B cell (primary cell): ENCODE results near the gene PLD4. TPM values are rescaled to one million over a fixed set of nuclear protein-coding genes. Genes with fewer than 3 reads are reported as not detected.

Experiments
- ATAC-seq: fragments of 200-7000 bp; cut with Tn5 transposase; one replicate; pipeline ENCODE4 v1.10.0; 2021; ENCODE audit warnings: low read depth, mild to moderate bottlenecking, moderate number of reproducible peaks, moderate library complexity
- CTCF ChIA-PET: fragments of 350-600 bp; sonication (Branson Sonifier 250); formaldehyde crosslinking; loops from one replicate; lab custom pipeline; 2021; ENCODE audit warnings: antibody characterized with exemption, inconsistent platforms; lab: Charles Lee
- POLR2A ChIA-PET: fragments of 350-600 bp; sonication (Branson Sonifier 250); formaldehyde crosslinking; loops from one replicate; lab custom pipeline; 2021; ENCODE audit warnings: antibody characterized with exemption; lab: Charles Lee
- DNase-seq: peaks from one replicate; pipeline ENCODE4 v3.0.0; 2013
- H2AFZ ChIP-seq: 2 replicates; pipeline ENCODE4 v1.6.1; 2012; ENCODE audit warnings: mild to moderate bottlenecking, low read depth, low read length; ENCODE audit not compliant: insufficient read depth, poor library complexity, severe bottlenecking
- H3K27ac ChIP-seq, 2 donors: 1 replicate in 1 of 2; 2 replicates in 1 of 2; pipeline ENCODE4 v1.5.1; 2012 to 2013; ENCODE audit warnings: low read length in 2 of 2, mild to moderate bottlenecking in 2 of 2, moderate library complexity in 1 of 2
- H3K27me3 ChIP-seq, 4 experiments: fragments of 200-600 bp in 1 of 4; sonication (generic) in 1 of 4; replicated peaks in 1 of 4; 1 replicate in 2 of 4; 2 replicates in 2 of 4; pipeline versions ENCODE4 v1.6.1 to v1.7.0; 2013 to 2016; ENCODE audit warnings: low read length in 3 of 4, mild to moderate bottlenecking in 2 of 4, mixed read lengths in 1 of 4, moderate library complexity in 1 of 4; ENCODE audit not compliant: insufficient read depth in 4 of 4, control insufficient read depth in 3 of 4; ENCODE audit errors: control extremely low read depth in 1 of 4
- H3K36me3 ChIP-seq, 2 experiments: replicated peaks in 1 of 2; 1 replicate in 1 of 2; 2 replicates in 1 of 2; pipeline versions ENCODE4 v1.6.1 to v1.7.1; 2013; ENCODE audit warnings: low read length in 1 of 2; ENCODE audit not compliant: insufficient read depth in 2 of 2, control insufficient read depth in 1 of 2; ENCODE audit errors: control extremely low read depth in 1 of 2, extremely low read depth in 1 of 2
- H3K4me1 ChIP-seq, 2 donors: fragments of 200-600 bp in 1 of 2; sonication (generic) in 1 of 2; 1 replicate in 1 of 2; 2 replicates in 1 of 2; pipeline versions ENCODE4 v1.5.1 to v1.6.1; 2013 to 2017; ENCODE audit warnings: low read length in 2 of 2; ENCODE audit not compliant: control insufficient read depth in 2 of 2, insufficient read depth in 2 of 2
- H3K4me2 ChIP-seq: replicated peaks from 2 replicates; pipeline ENCODE3; 2012; ENCODE audit warnings: mild to moderate bottlenecking, low read depth, low read length; ENCODE audit not compliant: poor library complexity, severe bottlenecking
- H3K4me3 ChIP-seq, 5 experiments: fragments of 200-600 bp in 1 of 5; sonication (generic) in 1 of 5; 1 replicate in 3 of 5; 2 replicates in 2 of 5; pipeline versions ENCODE4 v1.5.1 to v1.7.0; 2011 to 2016; ENCODE audit warnings: low read length in 4 of 5, mild to moderate bottlenecking in 4 of 5, low read depth in 2 of 5, control low read depth in 1 of 5, moderate library complexity in 1 of 5; ENCODE audit not compliant: insufficient read depth in 1 of 5; ENCODE audit errors: control extremely low read depth in 1 of 5, extremely low read depth in 1 of 5
- H3K79me2 ChIP-seq: fragments of 200-600 bp; sonication (generic); one replicate; pipeline ENCODE4 v1.6.0; 2016; ENCODE audit warnings: low read length; ENCODE audit not compliant: control insufficient read depth, insufficient read depth
- H3K9ac ChIP-seq: fragments of 200-600 bp; sonication (generic); 2 replicates; pipeline ENCODE4 v1.6.1; 2017; ENCODE audit warnings: mild to moderate bottlenecking, low read length, moderate library complexity
- H3K9me3 ChIP-seq, 3 donors: one replicate each; pipeline versions ENCODE4 v1.6.1 to v1.7.1; 2013; ENCODE audit warnings: low read length in 2 of 3; ENCODE audit not compliant: control insufficient read depth in 2 of 3, insufficient read depth in 1 of 3; ENCODE audit errors: control extremely low read depth in 1 of 3
- H4K20me1 ChIP-seq: 2 replicates; pipeline ENCODE4 v1.6.0; 2012; ENCODE audit warnings: mild to moderate bottlenecking, low read length; ENCODE audit not compliant: insufficient read depth, control insufficient read depth, poor library complexity, severe bottlenecking
- H3K27ac Mint-ChIP-seq: one replicate; pipeline ENCODE4 v1.8.0; 2021; ENCODE audit warnings: mixed read lengths
- H3K27me3 Mint-ChIP-seq: one replicate; pipeline ENCODE4 v1.8.0; 2021; ENCODE audit warnings: mixed read lengths
- H3K4me1 Mint-ChIP-seq: one replicate; pipeline ENCODE4 v1.8.0; 2021; ENCODE audit warnings: mixed read lengths
- H3K4me3 Mint-ChIP-seq: one replicate; pipeline ENCODE4 v1.8.0; 2021; ENCODE audit warnings: mixed read lengths
- H3K9me3 Mint-ChIP-seq: one replicate; pipeline ENCODE4 v1.8.0; 2022; ENCODE audit warnings: mixed read lengths; ENCODE audit not compliant: insufficient read depth
- EZH2 ChIP-seq: IDR thresholded peaks from 2 replicates; pipeline ENCODE4 v1.6.1; 2012; ENCODE audit warnings: borderline replicate concordance, low read depth, mild to moderate bottlenecking, moderate library complexity, low read length; ENCODE audit not compliant: insufficient read depth, poor library complexity, severe bottlenecking
- WGBS: methylation state at CpG from one replicate; pipeline ENCODE4 v1.1.5; 2013; ENCODE audit warnings: missing lambda C conversion rate; ENCODE audit not compliant: insufficient coverage; 5-methylcytosine and 5-hydroxymethylcytosine counted together
- intact Hi-C: fragments of 100-400 bp; cut with micrococcal nuclease; formaldehyde crosslinking; loops from one replicate; pipeline ENCODE4 v1.10.0; 2022
- polyA plus RNA-seq: library from polyadenylated mRNA; depleted of rRNA; stranded (reverse); fragments of >200 nt; gene quantifications from 2 replicates; pipeline ENCODE4 v1.2.3, GENCODE V29; 2012
- total RNA-seq, 2 donors: library from RNA; stranded (reverse); fragments of 120-200 nt in 1 of 2; gene quantifications; 1 replicate in 1 of 2; 2 replicates in 1 of 2; pipeline versions ENCODE4 v1.2.3 to v1.2.4, GENCODE V29; 2013 to 2022
- TF ChIP-seq, protein P1 (sequence below): fragments of 200-600 bp; IDR thresholded peaks from one replicate; pipeline ENCODE4 v1.8.0; 2022; ENCODE audit warnings: antibody characterized with exemption, mild to moderate bottlenecking

Gene PLD4
- total and polyA plus RNA-seq, 2 donors (not counting 1 experiment from before 2014, with no cell fraction given) = 49.9 to 79.7 TPM

DNA sequence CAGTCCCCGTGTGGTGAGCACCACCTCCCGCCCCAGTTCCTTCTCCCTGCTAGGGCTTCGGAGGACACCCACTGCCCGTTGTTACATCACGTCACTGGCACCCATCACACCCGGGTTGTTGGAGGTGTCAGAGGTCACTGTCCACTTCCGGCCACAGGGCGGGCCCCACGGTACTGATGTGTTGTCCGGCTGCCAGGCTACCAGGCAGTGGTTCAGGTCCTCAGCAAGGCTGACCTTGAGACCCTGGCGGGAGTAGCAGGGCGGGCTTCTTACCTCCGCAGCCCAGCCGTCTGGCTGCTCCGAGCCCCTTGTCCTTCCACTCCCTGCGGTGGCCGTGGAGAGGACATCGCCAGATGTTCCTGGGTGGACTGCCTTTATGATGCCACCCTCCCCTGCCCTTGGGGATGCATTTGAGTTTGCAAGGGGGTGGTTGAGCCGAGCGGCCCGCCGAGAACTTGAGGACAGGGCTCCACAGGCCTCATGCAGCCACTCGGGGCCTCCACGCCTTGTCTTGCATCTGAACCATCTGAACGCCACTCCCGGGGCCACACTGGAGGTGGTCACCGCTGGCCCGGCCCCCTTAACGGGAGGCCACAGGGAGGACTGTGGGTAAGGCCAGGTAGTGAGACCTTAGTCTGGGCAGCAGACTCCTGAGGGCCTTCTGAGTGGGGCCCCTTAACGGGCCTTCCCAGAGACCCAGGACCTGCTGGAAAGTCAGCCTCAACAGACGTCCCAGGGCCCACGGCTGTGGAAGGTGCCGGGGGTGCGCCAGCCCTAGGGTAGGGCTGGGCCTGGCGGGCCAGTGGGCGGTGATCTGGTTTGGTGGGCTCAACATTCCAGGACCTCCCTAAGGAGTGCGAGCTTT, 27.1 kb upstream of the PLD4 start:
- Mint-ChIP-seq H3K9me3 (no peaks in the 10 kb centered on the region), H3K27me3 (peaks cover 5% of the 10 kb centered on the region), H3K4me1 (peaks cover 4% of the 10 kb centered on the region), H3K27ac (peak overlapping the region; percentile 32), H3K4me3 (no peak overlapping the region)
- ChIA-PET POLR2A (interaction anchor here (0.6 to 0.8 kb wide), 2 partner anchors 25 to 27 kb away, joined by 3 to 8 read pairs; partner anchors contain the start of gene PLD4), CTCF (interaction anchor here (0.6 to 4.1 kb wide), 9 partner anchors 10 to 127 kb away, joined by 3 to 34 read pairs (median 6); partner anchors contain the start of gene PLD4)
- 94% methylated on average over 34 of the region's 37 CpGs for WGBS
- TF ChIP-seq, protein P1, sequence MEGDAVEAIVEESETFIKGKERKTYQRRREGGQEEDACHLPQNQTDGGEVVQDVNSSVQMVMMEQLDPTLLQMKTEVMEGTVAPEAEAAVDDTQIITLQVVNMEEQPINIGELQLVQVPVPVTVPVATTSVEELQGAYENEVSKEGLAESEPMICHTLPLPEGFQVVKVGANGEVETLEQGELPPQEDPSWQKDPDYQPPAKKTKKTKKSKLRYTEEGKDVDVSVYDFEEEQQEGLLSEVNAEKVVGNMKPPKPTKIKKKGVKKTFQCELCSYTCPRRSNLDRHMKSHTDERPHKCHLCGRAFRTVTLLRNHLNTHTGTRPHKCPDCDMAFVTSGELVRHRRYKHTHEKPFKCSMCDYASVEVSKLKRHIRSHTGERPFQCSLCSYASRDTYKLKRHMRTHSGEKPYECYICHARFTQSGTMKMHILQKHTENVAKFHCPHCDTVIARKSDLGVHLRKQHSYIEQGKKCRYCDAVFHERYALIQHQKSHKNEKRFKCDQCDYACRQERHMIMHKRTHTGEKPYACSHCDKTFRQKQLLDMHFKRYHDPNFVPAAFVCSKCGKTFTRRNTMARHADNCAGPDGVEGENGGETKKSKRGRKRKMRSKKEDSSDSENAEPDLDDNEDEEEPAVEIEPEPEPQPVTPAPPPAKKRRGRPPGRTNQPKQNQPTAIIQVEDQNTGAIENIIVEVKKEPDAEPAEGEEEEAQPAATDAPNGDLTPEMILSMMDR = no peak
- TF ChIP-seq EZH2 = no peak
- H3K27ac ChIP-seq = no peak overlapping the region
- no peak overlapping the region for H3K4me3 ChIP-seq
- no peaks in the 10 kb centered on the region for H4K20me1 ChIP-seq
- ATAC-seq (no peak), DNase-seq (no peak)
- no peaks in the 10 kb centered on the region for H3K79me2 ChIP-seq
- no peaks in the 10 kb centered on the region for H3K36me3 ChIP-seq
- peaks cover 0 to 5% of the 10 kb centered on the region in 2 donors for H3K4me1 ChIP-seq
- intact Hi-C loops = loop anchor here (2.0 kb wide), 1 partner anchor 79 kb away; no protein-coding TSS in a partner anchor
- H2AFZ ChIP-seq = no peak overlapping the region
- peaks cover 0 to 4% (median 0%) of the 10 kb centered on the region in 4 experiments for H3K27me3 ChIP-seq
- H3K9me3 ChIP-seq = no peaks in the 10 kb centered on the region
- no peak overlapping the region for H3K9ac ChIP-seq
- no peak overlapping the region for H3K4me2 ChIP-seq

DNA sequence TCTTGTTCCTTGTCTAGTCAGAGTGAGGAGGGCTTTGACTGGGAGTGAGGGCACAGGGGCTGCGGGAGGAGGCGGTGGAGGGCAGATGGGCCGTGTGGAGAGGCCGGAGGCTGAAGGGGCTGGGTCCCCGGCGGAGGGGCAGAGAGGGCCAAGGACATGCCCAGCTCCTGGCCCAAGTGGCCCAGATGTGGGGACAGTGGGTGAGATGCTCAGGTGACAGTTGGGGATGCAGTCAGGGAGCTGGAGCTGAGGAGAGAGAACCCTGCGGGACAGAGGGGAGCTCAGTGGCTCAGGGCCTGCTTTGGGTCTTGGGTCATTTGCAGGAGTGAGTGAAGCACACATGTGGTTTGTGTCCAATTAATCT, 26.5 kb upstream of the PLD4 start:
- H3K4me1 Mint-ChIP-seq = peaks cover 4% of the 10 kb centered on the region
- POLR2A ChIA-PET = no interaction called here
- H3K27ac Mint-ChIP-seq = peak overlapping the region; percentile 32
- no peaks in the 10 kb centered on the region for H3K79me2 ChIP-seq
- no peaks in the 10 kb centered on the region for H3K36me3 ChIP-seq
- intact Hi-C loops = no loop called here
- no peaks in the 10 kb centered on the region for H3K9me3 Mint-ChIP-seq
- ATAC-seq = no peak
- no peak overlapping the region for H3K4me3 ChIP-seq
- peaks cover 0 to 5% of the 10 kb centered on the region in 2 donors for H3K4me1 ChIP-seq
- CTCF ChIA-PET = interaction anchor here (0.6 to 2.4 kb wide), 5 partner anchors 9 to 77 kb away, joined by 3 to 6 read pairs (median 5); partner anchors contain the start of gene PLD4
- H3K9ac ChIP-seq = no peak overlapping the region
- 95% methylated on average over 6 of the region's 7 CpGs for WGBS
- no peak overlapping the region for H3K4me2 ChIP-seq
- H4K20me1 ChIP-seq = no peaks in the 10 kb centered on the region
- no peak for TF ChIP-seq EZH2
- TF ChIP-seq, protein P1 = no peak
- H3K27ac ChIP-seq = no peak overlapping the region
- peaks cover 6% of the 10 kb centered on the region for H3K27me3 Mint-ChIP-seq
- H2AFZ ChIP-seq = no peak overlapping the region
- no peaks in the 10 kb centered on the region for H3K9me3 ChIP-seq
- H3K27me3 ChIP-seq = peaks cover 0 to 4% (median 0%) of the 10 kb centered on the region in 4 experiments
- DNase-seq = no peak
- H3K4me3 Mint-ChIP-seq = no peak overlapping the region
